Right lobe of liver (tissue), 4 donors: ENCODE results near the gene CA7.

Experiments
- POLR2A ChIP-seq: fragments of 450-650 bp; IDR thresholded peaks from one replicate; pipeline ENCODE4 v1.6.1; 2017; ENCODE audit warnings: antibody characterized with exemption, mild to moderate bottlenecking
- TF ChIP-seq, protein P1 (sequence below), 4 donors: fragments of 200-600 bp in 3 of 4; fragments of 450-650 bp in 1 of 4; IDR thresholded peaks; one replicate each; pipeline versions ENCODE4 v1.5.1 to v1.8.0; 2016 to 2022; ENCODE audit warnings: antibody characterized with exemption in 4 of 4, mild to moderate bottlenecking in 2 of 4
- donor health status: DM: no; HTN: no; CAD: no.
- donor health status: DM: no; HTN: no; CAD: no.
- donor health status: DM: no; HTN: yes; CAD: no.

DNA sequence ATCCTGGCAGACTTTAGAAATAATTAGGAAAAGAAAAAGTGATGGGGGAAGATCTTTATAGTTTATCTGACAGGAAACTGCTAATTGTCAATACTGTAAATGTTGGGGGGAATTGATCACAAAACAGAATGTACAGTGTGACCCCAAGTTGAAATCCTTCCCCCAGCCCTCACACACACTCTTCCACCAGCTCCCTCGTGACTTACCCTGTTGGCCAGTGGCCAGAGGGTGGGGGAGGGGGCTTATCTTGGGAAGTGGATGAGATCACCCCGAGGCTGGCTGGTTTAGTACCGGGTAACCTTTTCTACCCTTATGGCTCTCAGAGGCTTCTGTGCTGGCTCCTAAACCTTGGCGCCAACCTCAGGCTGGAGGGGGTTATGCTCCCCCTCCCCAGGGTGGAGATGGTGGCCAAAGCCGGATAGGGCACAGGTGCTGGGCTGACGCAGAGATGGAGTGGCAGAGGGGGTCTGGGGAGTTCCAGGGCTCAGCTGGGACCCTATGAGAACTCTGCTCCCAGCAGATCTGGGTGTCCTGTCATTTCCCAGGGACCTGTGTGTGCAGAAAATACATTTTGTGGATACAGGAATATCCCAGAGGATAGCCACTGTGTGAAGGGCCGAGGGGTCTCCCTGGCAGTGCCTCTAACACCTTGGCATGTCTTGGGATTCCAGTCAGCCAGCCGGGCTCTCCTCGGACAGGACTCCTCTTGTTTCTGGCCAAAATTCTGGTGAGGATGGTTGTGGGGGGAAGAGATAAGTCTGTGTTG lies 55.9 kb downstream of the CA7 start:
- TF ChIP-seq, protein P1, sequence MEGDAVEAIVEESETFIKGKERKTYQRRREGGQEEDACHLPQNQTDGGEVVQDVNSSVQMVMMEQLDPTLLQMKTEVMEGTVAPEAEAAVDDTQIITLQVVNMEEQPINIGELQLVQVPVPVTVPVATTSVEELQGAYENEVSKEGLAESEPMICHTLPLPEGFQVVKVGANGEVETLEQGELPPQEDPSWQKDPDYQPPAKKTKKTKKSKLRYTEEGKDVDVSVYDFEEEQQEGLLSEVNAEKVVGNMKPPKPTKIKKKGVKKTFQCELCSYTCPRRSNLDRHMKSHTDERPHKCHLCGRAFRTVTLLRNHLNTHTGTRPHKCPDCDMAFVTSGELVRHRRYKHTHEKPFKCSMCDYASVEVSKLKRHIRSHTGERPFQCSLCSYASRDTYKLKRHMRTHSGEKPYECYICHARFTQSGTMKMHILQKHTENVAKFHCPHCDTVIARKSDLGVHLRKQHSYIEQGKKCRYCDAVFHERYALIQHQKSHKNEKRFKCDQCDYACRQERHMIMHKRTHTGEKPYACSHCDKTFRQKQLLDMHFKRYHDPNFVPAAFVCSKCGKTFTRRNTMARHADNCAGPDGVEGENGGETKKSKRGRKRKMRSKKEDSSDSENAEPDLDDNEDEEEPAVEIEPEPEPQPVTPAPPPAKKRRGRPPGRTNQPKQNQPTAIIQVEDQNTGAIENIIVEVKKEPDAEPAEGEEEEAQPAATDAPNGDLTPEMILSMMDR (IDR thresholded peaks at IDR 0.05), result no peak
- no peak for TF ChIP-seq POLR2A
